Right lobe of liver (tissue), 6 donors: ENCODE measurements around the gene TRIM69. TPM values are rescaled to one million over a fixed set of nuclear protein-coding genes. Genes with fewer than 3 reads are reported as not detected.

Experiments
- ATAC-seq, 4 donors: fragments of 200-7000 bp; cut with Tn5 transposase; one replicate each; pipeline ENCODE4 v1.9.1; 2020; ENCODE audit warnings: mild to moderate bottlenecking in 4 of 4, moderate library complexity in 4 of 4
- DNase-seq, 3 donors: peaks; one replicate each; pipeline ENCODE4 v3.0.0-alpha.2; 2020
- H3K27ac ChIP-seq, 3 donors: fragments of 200-600 bp; one replicate each; pipeline ENCODE4 v1.8.0; 2022
- H3K27me3 ChIP-seq, 2 donors: fragments of 200-600 bp; one replicate each; pipeline ENCODE4 v1.8.0; 2022
- H3K36me3 ChIP-seq, 4 donors: fragments of 200-600 bp; sonication (generic) in 1 of 4; one replicate each; pipeline versions ENCODE4 v1.5.1 to v1.8.0; 2017 to 2022; ENCODE audit warnings: control low read depth in 1 of 4
- H3K4me1 ChIP-seq, 4 donors: fragments of 200-600 bp; sonication (generic) in 1 of 4; one replicate each; pipeline versions ENCODE4 v1.5.1 to v1.8.0; 2017 to 2022; ENCODE audit warnings: control low read depth in 1 of 4
- H3K4me3 ChIP-seq, 3 donors: fragments of 200-600 bp; one replicate each; pipeline ENCODE4 v1.8.0; 2022
- H3K9me3 ChIP-seq, 4 donors: fragments of 200-600 bp; sonication (generic) in 1 of 4; one replicate each; pipeline versions ENCODE4 v1.5.1 to v1.8.0; 2017 to 2022; ENCODE audit warnings: control low read depth in 1 of 4
- CTCF ChIP-seq, 4 donors: fragments of 200-600 bp in 3 of 4; fragments of 450-650 bp in 1 of 4; IDR thresholded peaks; one replicate each; pipeline versions ENCODE4 v1.5.1 to v1.8.0; 2016 to 2022; ENCODE audit warnings: antibody characterized with exemption in 4 of 4, mild to moderate bottlenecking in 2 of 4
- POLR2A ChIP-seq: fragments of 450-650 bp; IDR thresholded peaks from one replicate; pipeline ENCODE4 v1.6.1; 2017; ENCODE audit warnings: antibody characterized with exemption, mild to moderate bottlenecking
- WGBS: methylation state at CpG from one replicate; pipeline ENCODE4 v1.1.6; 2018; ENCODE audit warnings: low coverage, low lambda C conversion rate; ENCODE audit not compliant: insufficient coverage; ENCODE audit errors: missing lambda C conversion rate; 5-methylcytosine and 5-hydroxymethylcytosine counted together
- intact Hi-C, 2 donors: fragments of 100-400 bp; cut with DNase I; formaldehyde crosslinking; loops; one replicate each; pipeline versions ENCODE4 v1.11.2 to v1.14.1; 2022
- total RNA-seq, 6 experiments: library from RNA; depleted of rRNA in 2 of 6; stranded (reverse); fragments of >200 nt in 2 of 6; fragmentation: NEBNext Ultra II Directional in 3 of 6; extraction: Animal tissue kit (Norgen Biotek cat#: 25700) in 3 of 6; gene quantifications; one replicate each; pipeline versions ENCODE4 v1.1.0 to v1.2.4, GENCODE V29; 2016 to 2023
- donor health status: DM: no; HTN: yes; CAD: no.
- donor health status: DM: no; HTN: no; CAD: no.
- donor health status: DM: no; HTN: no; CAD: no.
- donor health status: DM: no; HTN: yes; CAD: no.
- donor health status: DM: no; HTN: yes; CAD: no.

Gene TRIM69
- total RNA-seq, 6 experiments from 2014 or later, result 3.8 to 16.9 (median 6.5) TPM

GRCh38 chr15:44711743-44712345 is 24.5 kb upstream of the TRIM69 start:
- peak overlapping the region; percentile 78 to 94 (median 78) for H3K4me3 ChIP-seq
- H3K36me3 ChIP-seq, result peaks cover 10 to 20% (median 18%) of the 10 kb centered on the region in 4 donors
- DNase-seq, result peak in 2 of 3 donors; percentile 81 to 83
- H3K4me1 ChIP-seq, result peaks cover 0 to 17% (median 0%) of the 10 kb centered on the region in 4 donors
- peak; percentile 44 to 73 (median 68) for ATAC-seq
- intact Hi-C loops, result no loop called here
- no peaks in the 10 kb centered on the region for H3K9me3 ChIP-seq
- H3K27ac ChIP-seq, result peak overlapping the region; percentile 99 to 100 (median 100)
- no peaks in the 10 kb centered on the region for H3K27me3 ChIP-seq
- 0% methylated on average over 27 of the region's 46 CpGs for WGBS
- TF ChIP-seq POLR2A (no peak), CTCF (IDR thresholded peaks at IDR 0.05) (no peak)

GRCh38 chr15:44712346-44713005 is 23.9 kb upstream of the TRIM69 start:
- WGBS, result 2% methylated on average over 24 of the region's 24 CpGs
- ATAC-seq (peak; percentile 52 to 64 (median 57)), DNase-seq (peak; percentile 54 to 80 (median 65))
- H3K36me3 ChIP-seq, result peaks cover 13 to 26% (median 24%) of the 10 kb centered on the region in 4 donors
- intact Hi-C loops, result no loop called here
- TF ChIP-seq CTCF (IDR thresholded peaks at IDR 0.05), result no peak
- TF ChIP-seq POLR2A, result no peak
- H3K27me3 ChIP-seq, result no peaks in the 10 kb centered on the region
- no peaks in the 10 kb centered on the region for H3K9me3 ChIP-seq
- H3K4me1 ChIP-seq, result peaks cover 0 to 17% (median 0%) of the 10 kb centered on the region in 4 donors
- H3K4me3 ChIP-seq, result peak overlapping the region; percentile 78 to 94 (median 78)
- H3K27ac ChIP-seq, result peak overlapping the region; percentile 99 to 100 (median 100)

- H3K9me3 ChIP-seq, result no peaks in the 10 kb centered on the region
- peak overlapping the region; percentile 99 to 100 (median 100) for H3K27ac ChIP-seq
- H3K27me3 ChIP-seq, result no peaks in the 10 kb centered on the region
- no peak for DNase-seq
- WGBS, result 36% methylated on average over 5 of the region's 5 CpGs
- H3K4me1 ChIP-seq, result peaks cover 0 to 17% (median 0%) of the 10 kb centered on the region in 4 donors
- intact Hi-C loops, result no loop called here
- TF ChIP-seq CTCF (IDR thresholded peaks at IDR 0.05), result peak; percentile 3 to 23 (median 12)
- no peak for TF ChIP-seq POLR2A
- H3K36me3 ChIP-seq, result peaks cover 16 to 34% (median 31%) of the 10 kb centered on the region in 4 donors
- peak overlapping the region; percentile 78 to 94 (median 78) for H3K4me3 ChIP-seq
- ATAC-seq, result no peak
These were observed 23.0 kb upstream of the TRIM69 start for GRCh38 chr15:44713006-44713966.

- H3K9me3 ChIP-seq, result no peaks in the 10 kb centered on the region
- no peaks in the 10 kb centered on the region for H3K27me3 ChIP-seq
- peaks cover 0 to 29% (median 0%) of the 10 kb centered on the region in 4 donors for H3K4me1 ChIP-seq
- no peak for DNase-seq
- peaks cover 19 to 39% (median 33%) of the 10 kb centered on the region in 4 donors for H3K36me3 ChIP-seq
- no peak for ATAC-seq
- 45% methylated on average over 6 of the region's 6 CpGs for WGBS
- no peak overlapping the region for H3K27ac ChIP-seq
- no peak overlapping the region for H3K4me3 ChIP-seq
- TF ChIP-seq CTCF (IDR thresholded peaks at IDR 0.05), result no peak
- TF ChIP-seq POLR2A, result no peak
- intact Hi-C loops, result no loop called here
These were observed 21.1 kb upstream of the TRIM69 start for GRCh38 chr15:44715142-44715796.
